ENCODE data around the gene MPV17L. TPM values are rescaled to one million over a fixed set of nuclear protein-coding genes. Genes with fewer than 3 reads are reported as not detected.

The MPV17L gene
- total RNA-seq, 1 donor from 2014 or later = 5.9 TPM

GRCh38 chr16:15443753-15444152, 48.2 kb downstream of the MPV17L start:
- H3K27ac Mint-ChIP-seq (ENCODE audit: unreplicated experiment) = no peak overlapping the region
- peaks cover 3% of the 10 kb centered on the region for H3K36me3 Mint-ChIP-seq (ENCODE audit: low read depth)
- H3K4me3 Mint-ChIP-seq = no peak overlapping the region
- H3K9me3 Mint-ChIP-seq = peaks cover 8% of the 10 kb centered on the region
- TF ChIP-seq, protein P1, sequence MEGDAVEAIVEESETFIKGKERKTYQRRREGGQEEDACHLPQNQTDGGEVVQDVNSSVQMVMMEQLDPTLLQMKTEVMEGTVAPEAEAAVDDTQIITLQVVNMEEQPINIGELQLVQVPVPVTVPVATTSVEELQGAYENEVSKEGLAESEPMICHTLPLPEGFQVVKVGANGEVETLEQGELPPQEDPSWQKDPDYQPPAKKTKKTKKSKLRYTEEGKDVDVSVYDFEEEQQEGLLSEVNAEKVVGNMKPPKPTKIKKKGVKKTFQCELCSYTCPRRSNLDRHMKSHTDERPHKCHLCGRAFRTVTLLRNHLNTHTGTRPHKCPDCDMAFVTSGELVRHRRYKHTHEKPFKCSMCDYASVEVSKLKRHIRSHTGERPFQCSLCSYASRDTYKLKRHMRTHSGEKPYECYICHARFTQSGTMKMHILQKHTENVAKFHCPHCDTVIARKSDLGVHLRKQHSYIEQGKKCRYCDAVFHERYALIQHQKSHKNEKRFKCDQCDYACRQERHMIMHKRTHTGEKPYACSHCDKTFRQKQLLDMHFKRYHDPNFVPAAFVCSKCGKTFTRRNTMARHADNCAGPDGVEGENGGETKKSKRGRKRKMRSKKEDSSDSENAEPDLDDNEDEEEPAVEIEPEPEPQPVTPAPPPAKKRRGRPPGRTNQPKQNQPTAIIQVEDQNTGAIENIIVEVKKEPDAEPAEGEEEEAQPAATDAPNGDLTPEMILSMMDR (conservative IDR thresholded peaks at IDR 0.05) = no peak
- H3K27me3 Mint-ChIP-seq (ENCODE audit: low read depth) = no peaks in the 10 kb centered on the region
- no peak for DNase-seq (ENCODE audit: low read depth, low spot score)
- no peaks in the 10 kb centered on the region for H3K4me1 Mint-ChIP-seq

GRCh38 chr16:15444264-15444663, 48.7 kb downstream of the MPV17L start:
- DNase-seq (ENCODE audit: low read depth, low spot score) = no peak
- Mint-ChIP-seq H3K27ac (ENCODE audit: unreplicated experiment) (no peak overlapping the region), H3K27me3 (ENCODE audit: low read depth) (no peaks in the 10 kb centered on the region), H3K9me3 (peaks cover 8% of the 10 kb centered on the region), H3K4me1 (no peaks in the 10 kb centered on the region), H3K4me3 (no peak overlapping the region), H3K36me3 (ENCODE audit: low read depth) (peaks cover 3% of the 10 kb centered on the region)
- TF ChIP-seq, protein P1 (conservative IDR thresholded peaks at IDR 0.05) = no peak

DNA sequence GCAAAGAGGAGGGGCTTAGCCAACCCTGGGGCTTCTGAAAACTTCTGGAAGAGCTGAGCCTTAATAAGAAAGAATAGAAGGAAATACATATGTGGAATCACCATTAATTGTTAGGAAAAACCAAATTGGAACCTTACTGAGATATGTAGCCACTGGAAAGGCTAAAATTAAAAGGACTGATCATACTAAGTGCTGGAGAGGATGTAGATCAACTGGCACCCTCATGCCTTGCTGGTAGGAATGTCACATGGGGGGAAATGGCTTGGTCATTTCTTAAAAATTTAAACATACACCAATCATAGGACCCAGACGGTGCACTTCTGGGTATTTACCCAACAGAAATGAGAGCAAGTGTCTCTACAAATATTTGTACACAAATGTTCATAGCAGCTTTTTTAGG, 49.9 kb downstream of the MPV17L start:
- no peaks in the 10 kb centered on the region for H3K27me3 Mint-ChIP-seq (ENCODE audit: low read depth)
- TF ChIP-seq, protein P1 (conservative IDR thresholded peaks at IDR 0.05) = no peak
- H3K36me3 Mint-ChIP-seq (ENCODE audit: low read depth) = peaks cover 3% of the 10 kb centered on the region
- no peak overlapping the region for H3K4me3 Mint-ChIP-seq
- no peaks in the 10 kb centered on the region for H3K4me1 Mint-ChIP-seq
- DNase-seq (ENCODE audit: low read depth, low spot score) = no peak
- peaks cover 8% of the 10 kb centered on the region for H3K9me3 Mint-ChIP-seq
- H3K27ac Mint-ChIP-seq (ENCODE audit: unreplicated experiment) = no peak overlapping the region

DNA sequence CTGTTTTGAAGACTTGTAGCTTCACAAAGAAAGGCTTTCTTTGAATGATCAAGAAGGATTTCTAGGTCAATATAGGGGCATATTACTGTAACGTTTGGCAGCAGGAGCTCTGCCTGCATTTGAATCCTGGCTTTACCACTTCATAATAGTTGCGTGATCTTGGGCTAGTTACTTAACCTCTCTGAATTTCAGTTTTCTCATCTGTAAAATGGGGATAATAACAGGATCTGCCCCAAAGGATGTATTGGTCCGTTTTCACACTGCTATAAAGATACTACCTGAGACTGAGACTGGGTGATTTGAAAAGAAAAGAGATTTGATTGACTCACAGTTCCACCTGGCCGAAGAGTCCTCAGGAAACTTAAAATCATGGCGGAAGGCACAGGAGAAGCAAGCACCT, 51.3 kb downstream of the MPV17L start:
- Mint-ChIP-seq H3K27me3 (ENCODE audit: low read depth) (no peaks in the 10 kb centered on the region), H3K36me3 (ENCODE audit: low read depth) (peaks cover 3% of the 10 kb centered on the region), H3K4me1 (no peaks in the 10 kb centered on the region), H3K27ac (ENCODE audit: unreplicated experiment) (no peak overlapping the region), H3K4me3 (no peak overlapping the region), H3K9me3 (peaks cover 8% of the 10 kb centered on the region)
- TF ChIP-seq, protein P1 (conservative IDR thresholded peaks at IDR 0.05) = no peak
- no peak for DNase-seq (ENCODE audit: low read depth, low spot score)

GRCh38 chr16:15450624-15451023, 55.1 kb downstream of the MPV17L start:
- Mint-ChIP-seq H3K27me3 (ENCODE audit: low read depth) (no peaks in the 10 kb centered on the region), H3K36me3 (ENCODE audit: low read depth) (no peaks in the 10 kb centered on the region), H3K9me3 (no peaks in the 10 kb centered on the region), H3K4me3 (no peak overlapping the region), H3K27ac (ENCODE audit: unreplicated experiment) (no peak overlapping the region), H3K4me1 (no peaks in the 10 kb centered on the region)
- TF ChIP-seq, protein P1 (conservative IDR thresholded peaks at IDR 0.05) = no peak
- DNase-seq (ENCODE audit: low read depth, low spot score) = no peak

All from neural crest cell (in vitro differentiated cells).